Measurements from ENCODE around the gene CHST3.

CHST3 gene

DNA sequence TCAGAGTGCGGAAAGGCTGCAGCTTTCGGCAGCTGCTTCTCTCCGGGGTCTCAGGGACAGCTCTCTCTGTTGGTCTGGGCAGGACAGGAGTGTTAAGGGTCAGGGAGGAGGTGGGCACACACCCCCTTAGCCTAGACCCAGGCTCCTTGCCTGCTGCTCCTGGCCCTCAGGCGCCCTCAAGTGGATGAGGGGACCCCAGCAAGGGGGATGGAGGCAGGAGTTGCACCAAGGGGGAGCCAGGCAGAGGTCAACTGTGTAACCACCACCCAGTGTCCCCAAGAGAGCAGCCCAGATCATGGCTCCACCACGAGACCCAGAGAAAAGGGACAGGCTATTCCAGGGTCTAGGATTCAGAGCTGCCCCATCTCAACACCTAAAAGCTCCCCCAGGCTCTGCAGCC lies 97.3 kb downstream of the CHST3 start:
- no peak for DNase-seq

DNA sequence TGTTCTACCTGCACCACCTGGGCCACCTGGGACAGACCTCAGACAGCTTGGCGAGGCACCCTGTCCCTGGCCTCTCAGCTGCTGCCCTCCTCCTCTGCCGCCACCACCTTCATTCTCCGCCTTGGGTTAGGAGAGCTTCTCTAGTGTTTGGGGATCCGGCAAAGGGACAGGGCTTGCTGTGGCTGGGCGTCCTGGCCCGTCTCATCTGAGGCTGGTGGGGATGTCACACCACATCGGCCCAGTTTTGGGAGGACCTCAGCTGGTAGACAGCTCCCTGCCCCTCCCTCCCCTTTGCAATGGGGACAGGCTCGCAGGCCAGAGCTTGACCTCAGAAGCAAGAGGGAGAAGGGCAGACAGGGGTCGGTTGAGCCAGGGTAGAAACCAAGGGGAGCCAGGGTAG lies 97.7 kb downstream of the CHST3 start:
- no peak for DNase-seq

DNA sequence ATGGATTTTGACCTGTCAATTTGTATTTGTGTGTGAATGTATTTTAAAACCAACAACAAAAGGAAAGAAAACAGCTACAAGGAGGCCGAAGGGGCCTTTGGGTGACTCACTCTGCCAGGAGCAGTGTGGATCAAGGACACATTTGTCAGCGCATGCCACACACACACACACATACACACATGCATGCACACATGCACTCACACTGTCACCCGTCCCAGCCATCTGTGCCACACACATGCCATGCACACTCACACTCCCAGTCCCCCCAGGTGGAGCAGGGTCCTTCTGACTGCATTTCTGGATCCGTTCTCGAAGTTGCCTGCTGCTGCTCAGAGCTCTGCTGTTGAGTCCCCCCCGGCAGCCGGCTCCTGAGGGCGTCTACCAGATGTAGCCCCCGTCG lies 98.2 kb downstream of the CHST3 start:
- DNase-seq, result no peak
